ENCODE measurements around the gene DHRS7B.

The DHRS7B gene

DNA sequence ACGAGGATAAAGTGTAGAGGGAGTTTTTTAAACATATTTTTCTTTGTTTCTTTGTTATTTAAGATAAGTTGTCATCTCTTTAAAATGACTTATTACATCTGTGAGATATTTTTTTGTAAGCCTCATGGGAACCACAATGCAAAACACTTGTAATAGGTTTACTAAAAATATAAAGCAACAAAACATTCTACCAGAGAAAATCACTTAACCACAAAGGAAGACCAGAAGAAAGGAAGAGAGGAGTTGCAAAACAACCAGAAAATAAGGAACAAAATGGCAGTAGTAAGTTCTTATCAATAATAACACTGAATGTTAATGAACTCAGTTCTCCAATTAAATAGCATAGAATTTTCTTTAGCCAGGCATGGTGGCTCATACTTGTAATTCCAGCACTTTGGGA, 22.9 kb downstream of the DHRS7B start:
- DNase-seq (ENCODE audit: low read depth in 2 of 3, low spot score in 1 of 3) = no peak

DNA sequence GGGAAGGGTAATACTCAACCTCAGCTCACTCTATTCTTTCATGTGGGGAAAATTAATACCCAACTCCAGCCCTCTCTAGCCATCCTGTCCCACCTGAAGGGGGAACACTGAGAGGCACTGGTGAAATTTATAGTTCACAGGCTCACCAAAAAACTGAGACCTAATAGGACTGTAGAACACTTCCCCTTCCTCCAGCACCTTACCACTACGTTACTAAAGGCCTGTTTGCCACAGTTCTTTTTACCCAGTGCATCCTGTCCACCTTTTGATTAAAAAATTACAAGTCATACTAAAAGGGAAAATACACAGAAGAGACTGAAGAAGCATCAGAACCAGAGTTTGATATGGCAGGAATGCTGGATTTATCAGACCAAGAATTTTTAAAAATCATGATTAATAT, 26.0 kb downstream of the DHRS7B start:
- DNase-seq (ENCODE audit: low read depth in 2 of 3, low spot score in 1 of 3) = no peak

DNA sequence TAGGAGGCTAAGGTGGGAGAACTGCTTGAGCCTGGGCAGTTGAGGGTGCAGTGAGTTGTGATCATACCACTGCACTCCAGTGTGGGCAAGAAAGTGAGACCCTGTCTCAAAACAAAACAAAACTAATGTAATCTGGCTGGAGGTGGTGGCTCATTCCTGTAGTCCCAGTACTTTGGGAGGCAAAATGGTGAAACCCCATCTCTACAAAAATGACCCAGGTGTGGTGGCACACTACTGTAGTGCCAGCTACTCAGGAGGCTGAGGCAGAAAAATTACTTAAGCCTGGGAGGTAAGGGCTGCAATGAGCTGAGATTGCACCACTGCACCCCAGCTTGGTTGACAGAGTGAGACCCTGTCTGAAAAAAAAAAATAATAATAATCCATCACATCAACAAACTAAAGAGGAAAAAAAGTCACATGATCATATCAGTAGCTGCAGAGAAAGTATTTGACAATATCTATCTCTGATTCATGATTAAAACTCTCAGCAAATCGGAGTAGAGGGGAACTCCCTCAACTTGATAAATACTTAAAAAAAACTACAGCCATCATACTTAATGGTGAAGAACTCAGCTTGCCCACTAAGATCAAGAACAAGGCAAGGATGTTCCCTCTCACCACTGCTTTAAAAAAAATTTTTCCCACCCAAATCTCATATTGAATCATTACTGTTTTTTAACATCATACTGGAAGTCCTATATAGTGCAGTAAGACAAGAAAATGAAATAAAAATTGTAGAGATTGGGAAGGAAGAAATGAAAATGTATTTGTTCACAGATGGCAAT, 31.0 kb downstream of the DHRS7B start:
- DNase-seq (ENCODE audit: low read depth in 2 of 3, low spot score in 1 of 3) = peak in 1 of 3 donors; percentile 3

DNA sequence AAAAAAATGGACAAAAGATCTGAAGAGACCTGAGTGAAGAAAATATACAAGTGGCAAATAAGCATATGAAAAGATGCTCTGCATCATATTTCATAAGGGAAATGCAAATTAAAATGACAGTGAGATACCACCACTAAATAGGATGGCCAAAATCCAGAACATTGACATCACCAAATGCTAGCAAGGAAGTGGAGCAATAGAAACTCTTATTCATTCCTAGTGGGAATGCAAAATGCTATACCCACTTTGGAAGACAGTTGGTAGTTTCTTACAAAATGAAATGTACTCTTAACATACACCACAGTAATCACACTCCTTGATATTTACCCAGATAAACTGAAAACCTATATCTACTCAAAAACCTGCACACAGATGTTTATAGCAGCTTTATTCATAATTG, 33.6 kb downstream of the DHRS7B start:
- DNase-seq (ENCODE audit: low read depth in 2 of 3, low spot score in 1 of 3) = no peak

DNA sequence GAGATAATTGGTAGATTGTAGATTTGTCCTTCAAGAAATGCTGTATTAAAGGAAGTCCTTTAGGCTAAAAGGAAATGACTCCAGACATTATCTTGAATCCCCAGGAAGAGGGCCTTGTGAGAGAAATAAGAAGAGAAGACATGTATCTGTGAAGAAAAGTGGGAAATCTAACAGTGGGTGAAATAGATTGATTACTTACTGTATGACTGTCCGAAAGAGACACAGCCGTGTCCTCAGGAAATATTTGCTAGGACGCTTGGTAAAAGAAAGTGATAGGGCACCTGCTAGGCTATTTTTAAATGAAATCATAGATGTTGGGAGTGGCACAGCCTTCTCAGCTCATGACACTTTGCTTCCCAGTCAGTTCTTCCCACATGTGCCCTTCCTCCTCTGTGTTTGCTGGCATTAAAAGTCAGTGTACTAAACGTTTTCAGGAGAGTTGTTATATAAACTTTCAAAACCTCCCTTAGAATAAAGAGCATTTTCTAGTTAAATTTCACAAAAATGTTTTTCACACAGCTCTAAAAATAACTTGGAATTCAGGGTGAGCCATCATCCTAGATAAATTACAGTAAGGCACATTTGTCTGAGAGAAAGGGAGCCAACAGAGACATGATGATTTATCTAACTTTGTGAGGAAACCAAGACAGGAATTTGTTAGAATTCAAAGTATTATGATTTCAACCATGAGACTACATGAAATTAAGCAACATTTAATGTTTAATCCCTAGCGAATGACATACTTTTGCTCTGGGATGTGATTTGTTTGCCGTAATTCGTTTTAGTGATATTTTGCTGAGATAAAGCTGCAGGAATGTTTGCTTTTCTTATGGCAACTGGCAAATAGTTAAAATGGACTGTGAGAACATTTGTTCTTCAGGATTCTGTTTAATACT, 35.0 kb downstream of the DHRS7B start:
- no peak for DNase-seq (ENCODE audit: low read depth in 2 of 3, low spot score in 1 of 3)

DNA sequence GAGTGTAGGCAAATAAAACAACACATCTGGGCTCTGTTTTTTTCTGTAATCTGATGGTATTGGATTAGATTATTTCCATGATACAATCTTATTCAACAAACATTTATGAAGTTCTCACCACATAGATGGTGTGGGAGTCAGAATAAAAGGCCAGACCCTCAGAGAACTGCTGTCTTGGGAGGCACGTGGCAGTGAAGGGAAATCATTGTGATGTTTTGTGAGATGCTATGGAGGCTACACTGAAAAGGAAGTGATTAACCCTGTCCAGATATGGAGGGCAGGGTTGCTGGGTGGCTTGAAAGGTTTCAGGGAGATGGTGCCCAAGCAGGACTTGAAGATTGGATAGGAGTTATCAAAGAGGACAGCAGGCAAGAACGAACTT, 35.6 kb downstream of the DHRS7B start:
- no peak for DNase-seq (ENCODE audit: low read depth in 2 of 3, low spot score in 1 of 3)

DNA sequence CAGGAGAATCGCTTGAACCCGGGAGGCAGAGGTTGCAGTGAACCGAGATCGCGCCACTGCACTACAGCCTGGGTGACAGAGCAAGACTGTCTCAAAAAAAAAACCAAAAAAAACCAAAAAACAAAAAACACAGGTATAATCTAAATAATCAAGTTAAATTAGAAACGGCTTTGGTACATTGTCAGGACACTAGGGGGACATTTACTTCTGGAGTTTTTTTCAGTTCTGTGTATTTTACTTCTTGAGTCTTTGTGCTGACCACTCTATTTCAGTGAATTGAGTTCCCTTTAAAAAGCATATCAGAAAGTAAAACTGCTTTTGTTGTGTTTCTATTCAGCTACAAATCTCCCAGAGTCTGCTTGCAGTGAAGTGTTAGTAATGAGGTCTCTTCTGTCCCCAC, 36.3 kb downstream of the DHRS7B start:
- no peak for DNase-seq (ENCODE audit: low read depth in 2 of 3, low spot score in 1 of 3)

DNA sequence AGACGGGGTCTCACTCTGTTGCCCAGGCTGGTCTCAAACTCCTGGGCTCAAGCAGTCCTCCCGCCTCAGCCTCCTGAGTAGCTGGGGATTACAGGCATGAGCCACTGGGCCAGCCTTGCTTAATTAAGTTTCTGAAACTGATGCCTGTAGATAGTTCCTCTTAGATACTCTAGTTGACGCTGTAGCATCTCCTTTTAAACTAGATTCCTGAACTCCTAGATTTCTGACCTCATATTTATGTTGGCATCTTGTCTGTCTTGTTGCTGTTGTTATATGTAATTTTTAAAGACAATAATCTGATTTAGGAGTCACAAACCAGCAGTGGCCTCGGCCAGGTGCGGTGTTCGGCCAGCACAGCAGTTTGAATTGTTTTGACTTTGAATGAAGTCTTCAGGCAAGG, 37.5 kb downstream of the DHRS7B start:
- no peak for DNase-seq (ENCODE audit: low read depth in 2 of 3, low spot score in 1 of 3)

DNA sequence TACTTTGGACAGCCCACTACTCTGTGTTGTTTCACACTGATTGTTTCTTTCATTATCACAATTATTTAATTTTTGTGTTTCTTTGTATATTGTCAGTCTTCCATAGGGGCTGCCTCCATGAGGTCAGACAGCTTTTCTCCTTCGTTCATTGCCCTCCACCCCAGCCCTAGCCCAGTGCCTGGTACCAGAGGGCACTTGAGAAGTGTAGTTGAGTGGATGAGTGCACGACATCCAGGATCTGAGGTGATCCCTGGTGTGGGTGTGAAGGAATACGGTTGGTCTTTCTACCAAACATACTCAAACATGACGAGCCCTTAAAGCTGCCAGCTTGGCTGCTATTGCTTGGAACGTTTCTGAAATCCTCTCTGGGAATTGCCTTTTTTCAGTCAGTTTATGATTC, 37.9 kb downstream of the DHRS7B start:
- no peak for DNase-seq (ENCODE audit: low read depth in 2 of 3, low spot score in 1 of 3)

DNA sequence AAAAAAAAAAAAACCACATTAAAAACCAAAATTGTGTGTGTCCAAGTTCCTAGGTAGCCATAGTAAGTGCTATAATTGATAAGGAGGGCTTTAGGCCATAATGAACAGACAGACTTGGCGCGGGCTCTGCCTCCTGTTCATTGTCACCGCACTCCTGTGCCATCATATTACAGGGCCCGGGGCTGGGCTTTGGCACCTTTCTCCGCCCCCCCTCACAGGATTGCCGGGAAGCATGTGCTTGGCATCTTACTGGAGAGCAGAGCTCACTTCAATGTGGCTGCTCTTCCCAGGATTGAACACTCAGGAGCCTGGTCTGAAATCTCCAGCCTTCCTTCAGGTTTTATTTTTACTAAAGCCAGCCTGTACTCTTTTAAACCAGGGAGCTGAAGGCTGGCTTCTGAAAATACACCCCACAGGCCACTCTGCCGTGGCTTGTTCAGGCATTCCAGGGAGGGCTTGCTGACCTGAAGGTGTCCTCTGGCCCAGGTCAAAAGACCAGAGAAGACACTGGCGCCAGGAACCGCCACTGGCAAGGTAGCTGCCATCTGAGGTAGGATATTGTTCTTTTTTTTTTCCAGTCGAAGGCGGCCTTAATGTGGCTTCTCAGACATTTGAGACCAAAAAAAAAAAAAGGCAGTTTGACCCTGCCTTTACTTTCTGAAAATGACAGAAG, 39.3 kb downstream of the DHRS7B start:
- DNase-seq (ENCODE audit: low read depth in 2 of 3, low spot score in 1 of 3) = no peak

DNA sequence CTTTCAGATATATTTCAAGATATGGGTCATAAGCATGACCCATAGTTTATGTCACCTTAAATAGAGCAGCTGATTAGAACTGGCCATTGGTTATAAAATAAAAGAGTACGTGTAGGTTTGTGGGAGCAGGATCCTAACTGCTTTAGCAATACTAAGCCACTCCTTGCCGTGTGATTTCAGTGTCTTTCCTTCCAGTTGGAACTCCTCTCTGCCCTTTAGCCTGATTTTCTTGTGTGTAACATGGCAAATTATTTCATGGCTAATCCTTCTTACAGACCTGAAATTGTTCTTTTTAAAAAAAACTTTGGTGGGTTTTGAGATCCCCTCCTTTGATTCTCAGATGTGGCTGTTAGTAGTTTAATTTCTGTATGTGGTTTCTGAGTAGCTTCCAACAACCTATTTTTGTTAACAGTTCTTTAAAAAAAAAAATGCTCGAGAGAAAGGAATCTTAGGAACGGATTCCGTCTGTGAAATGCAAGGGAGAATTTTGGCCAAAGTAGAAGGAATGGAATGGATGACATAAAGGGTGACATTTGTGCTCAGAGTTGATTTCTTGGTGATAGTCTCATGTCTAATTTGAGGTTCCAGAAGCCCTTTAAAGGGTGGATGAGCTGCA, 39.9 kb downstream of the DHRS7B start:
- no peak for DNase-seq (ENCODE audit: low read depth in 2 of 3, low spot score in 1 of 3)

DNA sequence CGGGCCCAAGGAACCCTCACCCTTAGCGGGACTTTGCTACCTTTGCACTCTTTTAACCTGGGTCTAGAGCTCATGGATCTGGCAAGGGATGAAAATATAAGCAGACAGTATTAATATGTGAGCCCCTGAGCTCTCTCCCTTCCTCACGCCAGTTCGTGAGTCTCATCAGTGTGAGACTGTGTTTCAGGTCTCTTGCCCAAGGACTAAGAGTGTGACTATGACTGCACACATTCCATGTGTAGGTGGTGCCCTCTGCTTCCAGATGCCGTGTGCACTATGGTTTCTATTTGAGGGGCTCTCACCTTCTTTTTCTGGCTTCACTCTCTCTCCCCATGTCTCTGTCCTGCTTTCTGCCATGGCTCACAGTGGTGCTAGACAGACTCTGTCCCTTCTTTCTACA, 40.5 kb downstream of the DHRS7B start:
- no peak for DNase-seq (ENCODE audit: low read depth in 2 of 3, low spot score in 1 of 3)

DNA sequence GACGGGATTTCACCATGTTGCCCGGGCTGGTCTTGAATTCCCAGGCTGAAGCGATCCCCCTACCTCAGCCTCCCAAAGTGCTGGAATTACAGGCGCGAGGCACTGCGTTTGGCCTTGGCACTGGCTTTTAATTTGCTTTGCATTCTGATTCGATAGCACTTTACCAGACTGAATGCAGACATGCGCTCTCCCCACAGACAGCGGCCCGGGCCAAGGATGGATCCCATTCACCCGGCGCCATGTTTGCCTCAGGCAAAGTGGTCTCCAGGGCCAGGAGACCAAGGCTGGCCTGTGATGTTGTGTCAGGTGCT, 41.7 kb downstream of the DHRS7B start:
- no peak for DNase-seq (ENCODE audit: low read depth in 2 of 3, low spot score in 1 of 3)

DNA sequence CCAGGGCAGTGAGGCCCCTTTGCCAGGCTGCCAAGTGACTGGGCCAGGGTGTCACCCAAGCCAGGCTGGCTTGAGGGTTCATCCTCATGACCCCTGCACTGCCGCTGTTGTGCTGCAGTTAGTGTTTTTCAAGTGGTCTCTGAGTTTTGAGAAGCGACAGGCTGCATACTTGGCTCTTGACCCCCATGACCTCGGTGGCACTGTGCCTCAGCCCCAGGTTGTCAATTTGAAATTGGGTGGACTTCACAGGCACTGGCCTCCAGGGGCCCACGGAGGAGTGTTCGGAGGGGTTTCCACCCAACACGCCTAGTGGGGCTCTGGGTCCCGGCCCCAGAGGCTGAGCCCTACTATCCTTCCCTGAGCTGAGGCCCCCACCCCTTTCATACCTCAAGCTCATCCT, 42.7 kb downstream of the DHRS7B start:
- no peak for DNase-seq (ENCODE audit: low read depth in 2 of 3, low spot score in 1 of 3)

DNA sequence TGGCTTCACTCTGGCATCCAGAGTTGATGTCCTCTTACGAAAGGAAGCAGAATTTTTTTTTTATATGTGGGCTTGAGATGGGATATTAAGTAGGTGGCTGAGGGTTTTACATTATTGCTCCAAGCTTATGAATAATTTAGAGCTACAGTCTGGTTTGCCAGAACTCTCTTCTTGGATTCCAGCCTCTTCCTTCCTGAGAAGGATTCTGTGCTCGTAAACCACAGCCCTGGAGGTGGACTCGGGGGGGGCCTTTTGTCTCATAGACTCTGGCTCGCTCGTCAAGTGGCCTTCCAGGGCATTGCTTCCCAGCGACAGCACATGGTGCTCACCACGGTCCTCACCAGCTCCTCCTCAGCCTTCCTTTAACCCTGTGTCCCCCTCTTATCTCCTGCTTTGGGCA, 44.0 kb downstream of the DHRS7B start:
- DNase-seq (ENCODE audit: low read depth in 2 of 3, low spot score in 1 of 3) = no peak

DNA sequence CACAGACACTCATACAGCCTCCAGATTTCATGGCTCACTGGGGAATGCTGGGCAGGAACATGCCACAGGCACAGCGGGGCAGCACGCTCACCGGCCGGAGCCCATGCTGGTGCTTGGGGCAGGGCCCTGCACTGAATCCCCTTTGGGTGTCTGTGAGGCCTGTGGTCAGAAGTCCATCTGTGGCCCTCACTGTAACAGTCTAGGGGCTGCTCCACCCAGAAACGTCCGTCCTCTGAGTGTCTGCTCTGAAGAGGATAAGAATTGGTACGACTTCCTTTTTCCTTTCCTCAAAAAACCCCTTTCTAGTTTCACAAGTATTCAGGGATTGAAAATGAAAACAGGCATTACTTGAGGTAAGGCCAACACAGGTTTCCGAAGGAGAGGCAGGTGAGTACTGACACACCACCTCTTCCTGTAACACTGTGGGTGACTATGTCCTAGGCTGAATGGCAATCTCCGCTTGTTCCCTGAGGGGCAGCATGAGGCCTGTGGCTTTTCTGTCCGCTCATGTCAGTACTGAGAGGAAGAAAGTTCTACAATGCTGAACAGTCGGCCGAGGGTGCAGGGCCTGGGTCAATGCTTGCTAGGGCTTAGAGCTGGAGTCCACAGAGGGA, 44.7 kb downstream of the DHRS7B start:
- no peak for DNase-seq (ENCODE audit: low read depth in 2 of 3, low spot score in 1 of 3)

DNA sequence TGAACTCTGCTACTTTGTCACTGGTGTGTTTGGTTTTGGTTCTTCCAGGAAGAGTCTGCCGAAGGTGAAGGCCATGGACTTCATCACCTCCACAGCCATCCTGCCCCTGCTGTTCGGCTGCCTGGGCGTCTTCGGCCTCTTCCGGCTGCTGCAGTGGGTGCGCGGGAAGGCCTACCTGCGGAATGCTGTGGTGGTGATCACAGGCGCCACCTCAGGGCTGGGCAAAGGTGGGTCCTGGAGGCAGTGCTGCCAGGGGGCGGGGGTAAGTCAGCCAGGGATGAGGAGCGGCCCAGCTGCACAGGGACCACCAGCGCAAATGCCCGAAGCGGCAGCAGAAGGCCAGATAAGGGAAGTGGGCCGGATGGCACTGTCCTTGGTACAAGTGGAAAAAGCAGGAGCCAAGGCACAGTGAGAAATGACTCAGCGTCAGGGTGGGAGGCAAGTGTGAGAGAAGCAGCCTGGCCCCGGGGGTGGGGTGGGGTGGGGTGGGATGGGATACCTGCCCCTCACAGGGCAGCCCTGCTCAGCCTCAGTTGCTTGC, 45.3 kb downstream of the DHRS7B start:
- no peak for DNase-seq (ENCODE audit: low read depth in 2 of 3, low spot score in 1 of 3)

DNA sequence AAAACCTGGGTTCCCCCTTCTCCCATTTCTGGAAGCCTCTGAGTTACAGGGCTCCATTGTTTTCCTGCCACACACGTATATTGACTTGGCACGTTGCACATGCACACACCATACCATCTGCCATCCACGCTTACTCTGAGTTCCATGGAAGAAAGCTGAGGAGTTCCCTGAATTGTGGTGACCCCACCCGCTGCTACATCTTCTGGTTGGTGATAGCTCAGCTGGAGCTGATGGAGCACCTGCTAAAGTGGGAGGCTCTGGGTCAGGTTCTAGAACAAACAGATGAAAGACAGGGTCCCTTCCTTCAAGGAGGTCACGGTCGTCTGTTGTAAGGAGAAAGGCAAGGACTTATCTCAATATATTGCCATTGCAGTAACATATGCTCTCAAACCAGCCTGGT, 46.1 kb downstream of the DHRS7B start:
- DNase-seq (ENCODE audit: low read depth in 2 of 3, low spot score in 1 of 3) = no peak

DNA sequence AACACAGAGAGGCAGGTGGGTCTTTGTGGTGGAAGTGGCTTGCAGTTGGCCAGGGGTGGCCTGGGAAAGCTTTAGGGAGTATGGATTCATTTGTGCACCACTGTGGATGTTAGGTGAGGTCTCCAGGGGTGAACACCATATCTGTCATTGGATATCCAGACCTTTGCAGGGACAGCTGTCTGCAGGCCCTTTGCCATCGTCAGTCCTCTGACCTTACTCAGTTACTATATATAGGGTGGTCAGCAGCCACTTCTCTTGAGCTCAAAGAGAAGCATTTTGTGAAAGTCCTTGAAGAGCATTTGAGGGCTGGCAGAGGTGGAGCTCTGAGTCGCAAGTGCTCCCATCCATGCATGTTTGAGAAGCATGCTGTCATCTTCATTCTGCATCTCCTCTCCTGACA, 46.8 kb downstream of the DHRS7B start:
- no peak for DNase-seq (ENCODE audit: low read depth in 2 of 3, low spot score in 1 of 3)

DNA sequence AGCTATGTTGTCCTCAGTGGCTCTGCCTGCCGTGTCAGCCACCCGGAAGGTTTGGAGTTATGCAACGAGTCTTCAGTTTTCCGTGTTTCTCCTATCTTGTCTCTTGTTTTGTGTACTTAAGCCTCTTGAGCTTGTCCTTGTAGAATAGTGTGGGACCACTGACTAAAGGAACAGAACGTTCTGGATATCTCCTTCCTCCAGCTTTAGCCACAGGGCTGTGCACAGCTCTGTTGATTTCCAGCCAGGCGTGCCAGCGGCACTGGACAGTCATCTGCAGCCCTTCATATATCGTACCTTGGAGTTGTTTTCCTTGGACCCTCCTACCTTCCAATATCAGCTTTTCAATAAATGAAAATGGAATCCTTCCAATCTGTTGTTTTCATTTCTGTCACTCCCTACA, 47.4 kb downstream of the DHRS7B start:
- DNase-seq (ENCODE audit: low read depth in 2 of 3, low spot score in 1 of 3) = no peak

DNA sequence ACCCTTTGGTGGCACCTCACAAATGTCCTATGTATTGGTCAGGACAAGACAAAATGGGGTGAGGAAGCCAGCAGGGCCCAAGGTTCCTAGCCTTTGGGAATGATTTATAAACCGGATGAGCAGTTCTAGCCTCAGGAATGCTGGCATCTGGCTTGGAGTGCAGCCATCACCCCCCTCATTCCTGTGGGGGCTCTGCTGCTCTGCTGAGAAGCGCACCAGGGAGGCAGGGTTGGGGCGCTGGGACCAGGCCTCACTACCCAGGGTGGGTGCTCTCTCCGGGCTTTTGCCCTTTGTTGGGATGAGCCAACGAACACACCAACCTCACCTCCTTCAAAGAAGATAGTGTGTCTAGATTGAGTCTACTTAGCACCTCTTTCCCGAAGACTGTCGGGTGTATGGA, 47.9 kb downstream of the DHRS7B start:
- no peak for DNase-seq (ENCODE audit: low read depth in 2 of 3, low spot score in 1 of 3)

Data from stimulated activated CD4-positive, alpha-beta T cell treated with anti-CD3 and anti-CD28 coated beads, Interleukin-12 subunit alpha, Interleukin-12 subunit beta, amount 100 ng/mL, for 48 hours (primary cell).